Measurements from ENCODE around the gene SERP2. TPM values are rescaled to one million over a fixed set of nuclear protein-coding genes. Genes with fewer than 3 reads are reported as not detected.

Gene SERP2
- total RNA-seq, 1 donor from 2014 or later, result 0.25 TPM

GRCh38 chr13:44384778-44385177, 11.2 kb downstream of the SERP2 start:
- Mint-ChIP-seq H3K4me1 (ENCODE audit: low read depth) (no peaks in the 10 kb centered on the region), H3K36me3 (ENCODE audit: low read depth) (no peaks in the 10 kb centered on the region)
- DNase-seq (ENCODE audit: low spot score), result no peak

GRCh38 chr13:44385401-44385800, 11.8 kb downstream of the SERP2 start:
- no peak for DNase-seq (ENCODE audit: low spot score)
- H3K4me3 Mint-ChIP-seq (ENCODE audit: low read depth), result no peak overlapping the region
- H3K27me3 Mint-ChIP-seq (ENCODE audit: low read depth), result peaks cover 4% of the 10 kb centered on the region
- intact Hi-C loops (cut with micrococcal nuclease), result no loop called here
- H3K9me3 Mint-ChIP-seq, result no peaks in the 10 kb centered on the region
- H3K27ac Mint-ChIP-seq, result no peak overlapping the region
- no peaks in the 10 kb centered on the region for H3K4me1 Mint-ChIP-seq (ENCODE audit: low read depth)
- no peaks in the 10 kb centered on the region for H3K36me3 Mint-ChIP-seq (ENCODE audit: low read depth)

More at GRCh38 chr13:44384778-44385177, 11.2 kb downstream of the SERP2 start:
- peaks cover 4% of the 10 kb centered on the region for H3K27me3 Mint-ChIP-seq (ENCODE audit: low read depth)
- no peaks in the 10 kb centered on the region for H3K9me3 Mint-ChIP-seq
- no peak overlapping the region for H3K4me3 Mint-ChIP-seq (ENCODE audit: low read depth)
- intact Hi-C loops (cut with micrococcal nuclease), result no loop called here
- no peak overlapping the region for H3K27ac Mint-ChIP-seq

- H3K27me3 Mint-ChIP-seq (ENCODE audit: low read depth), result peaks cover 4% of the 10 kb centered on the region
- no peak for DNase-seq (ENCODE audit: low spot score)
- no peak overlapping the region for H3K27ac Mint-ChIP-seq
- H3K4me1 Mint-ChIP-seq (ENCODE audit: low read depth), result no peaks in the 10 kb centered on the region
- intact Hi-C loops (cut with micrococcal nuclease), result no loop called here
- H3K36me3 Mint-ChIP-seq (ENCODE audit: low read depth), result no peaks in the 10 kb centered on the region
- H3K4me3 Mint-ChIP-seq (ENCODE audit: low read depth), result no peak overlapping the region
- no peaks in the 10 kb centered on the region for H3K9me3 Mint-ChIP-seq
These were observed 12.2 kb downstream of the SERP2 start for GRCh38 chr13:44385847-44386246.

- H3K9me3 Mint-ChIP-seq, result no peaks in the 10 kb centered on the region
- intact Hi-C loops (cut with micrococcal nuclease), result no loop called here
These were observed 13.4 kb downstream of the SERP2 start for GRCh38 chr13:44386913-44387556.

GRCh38 chr13:44388427-44389059, 14.9 kb downstream of the SERP2 start:
- no peak overlapping the region for H3K27ac Mint-ChIP-seq
- no peaks in the 10 kb centered on the region for H3K36me3 Mint-ChIP-seq (ENCODE audit: low read depth)
- no peaks in the 10 kb centered on the region for H3K9me3 Mint-ChIP-seq
- no peak for DNase-seq (ENCODE audit: low spot score)
- no peak overlapping the region for H3K4me3 Mint-ChIP-seq (ENCODE audit: low read depth)
- H3K4me1 Mint-ChIP-seq (ENCODE audit: low read depth), result no peaks in the 10 kb centered on the region
- H3K27me3 Mint-ChIP-seq (ENCODE audit: low read depth), result peaks cover 9% of the 10 kb centered on the region
- intact Hi-C loops (cut with micrococcal nuclease), result no loop called here

More at GRCh38 chr13:44386913-44387556, 13.4 kb downstream of the SERP2 start:
- H3K27ac Mint-ChIP-seq, result no peak overlapping the region
- H3K27me3 Mint-ChIP-seq (ENCODE audit: low read depth), result peaks cover 4% of the 10 kb centered on the region
- H3K4me3 Mint-ChIP-seq (ENCODE audit: low read depth), result no peak overlapping the region
- H3K36me3 Mint-ChIP-seq (ENCODE audit: low read depth), result no peaks in the 10 kb centered on the region
- H3K4me1 Mint-ChIP-seq (ENCODE audit: low read depth), result no peaks in the 10 kb centered on the region
- DNase-seq (ENCODE audit: low spot score), result no peak

GRCh38 chr13:44389060-44389666, 15.5 kb downstream of the SERP2 start:
- H3K27me3 Mint-ChIP-seq (ENCODE audit: low read depth), result peaks cover 8% of the 10 kb centered on the region
- no peaks in the 10 kb centered on the region for H3K9me3 Mint-ChIP-seq
- H3K36me3 Mint-ChIP-seq (ENCODE audit: low read depth), result no peaks in the 10 kb centered on the region
- H3K27ac Mint-ChIP-seq, result no peak overlapping the region
- no peak overlapping the region for H3K4me3 Mint-ChIP-seq (ENCODE audit: low read depth)
- no peak for DNase-seq (ENCODE audit: low spot score)
- intact Hi-C loops (cut with micrococcal nuclease), result no loop called here
- no peaks in the 10 kb centered on the region for H3K4me1 Mint-ChIP-seq (ENCODE audit: low read depth)

- H3K9me3 Mint-ChIP-seq, result no peaks in the 10 kb centered on the region
- intact Hi-C loops (cut with micrococcal nuclease), result no loop called here
- no peaks in the 10 kb centered on the region for H3K36me3 Mint-ChIP-seq (ENCODE audit: low read depth)
These were observed 16.3 kb downstream of the SERP2 start for GRCh38 chr13:44389876-44390275.

GRCh38 chr13:44393391-44393790, 19.8 kb downstream of the SERP2 start:
- peaks cover 9% of the 10 kb centered on the region for H3K27me3 Mint-ChIP-seq (ENCODE audit: low read depth)
- H3K9me3 Mint-ChIP-seq, result no peaks in the 10 kb centered on the region
- no peak for DNase-seq (ENCODE audit: low spot score)
- H3K4me3 Mint-ChIP-seq (ENCODE audit: low read depth), result no peak overlapping the region
- no peak overlapping the region for H3K27ac Mint-ChIP-seq
- intact Hi-C loops (cut with micrococcal nuclease), result no loop called here
- H3K4me1 Mint-ChIP-seq (ENCODE audit: low read depth), result no peaks in the 10 kb centered on the region
- H3K36me3 Mint-ChIP-seq (ENCODE audit: low read depth), result no peaks in the 10 kb centered on the region

More at GRCh38 chr13:44389876-44390275, 16.3 kb downstream of the SERP2 start:
- H3K4me3 Mint-ChIP-seq (ENCODE audit: low read depth), result no peak overlapping the region
- H3K27me3 Mint-ChIP-seq (ENCODE audit: low read depth), result peaks cover 7% of the 10 kb centered on the region
- H3K4me1 Mint-ChIP-seq (ENCODE audit: low read depth), result no peaks in the 10 kb centered on the region
- DNase-seq (ENCODE audit: low spot score), result no peak
- H3K27ac Mint-ChIP-seq, result no peak overlapping the region

- H3K36me3 Mint-ChIP-seq (ENCODE audit: low read depth), result no peaks in the 10 kb centered on the region
- no peaks in the 10 kb centered on the region for H3K9me3 Mint-ChIP-seq
- DNase-seq (ENCODE audit: low spot score), result no peak
- H3K27ac Mint-ChIP-seq, result no peak overlapping the region
- H3K4me3 Mint-ChIP-seq (ENCODE audit: low read depth), result no peak overlapping the region
- peaks cover 9% of the 10 kb centered on the region for H3K27me3 Mint-ChIP-seq (ENCODE audit: low read depth)
- intact Hi-C loops (cut with micrococcal nuclease), result no loop called here
- H3K4me1 Mint-ChIP-seq (ENCODE audit: low read depth), result no peaks in the 10 kb centered on the region
These were observed 21.0 kb downstream of the SERP2 start for GRCh38 chr13:44394658-44395057.

- H3K4me1 Mint-ChIP-seq (ENCODE audit: low read depth), result no peaks in the 10 kb centered on the region
- no peaks in the 10 kb centered on the region for H3K36me3 Mint-ChIP-seq (ENCODE audit: low read depth)
- intact Hi-C loops (cut with micrococcal nuclease), result no loop called here
These were observed 22.5 kb downstream of the SERP2 start for GRCh38 chr13:44395976-44396694.

GRCh38 chr13:44396701-44397580, 23.3 kb downstream of the SERP2 start:
- Mint-ChIP-seq H3K9me3 (no peaks in the 10 kb centered on the region), H3K27me3 (ENCODE audit: low read depth) (peaks cover 7% of the 10 kb centered on the region), H3K36me3 (ENCODE audit: low read depth) (no peaks in the 10 kb centered on the region), H3K4me1 (ENCODE audit: low read depth) (no peaks in the 10 kb centered on the region), H3K27ac (no peak overlapping the region), H3K4me3 (ENCODE audit: low read depth) (no peak overlapping the region)
- DNase-seq (ENCODE audit: low spot score), result no peak
- intact Hi-C loops (cut with micrococcal nuclease), result no loop called here

More at GRCh38 chr13:44395976-44396694, 22.5 kb downstream of the SERP2 start:
- no peak overlapping the region for H3K27ac Mint-ChIP-seq
- no peaks in the 10 kb centered on the region for H3K9me3 Mint-ChIP-seq
- DNase-seq (ENCODE audit: low spot score), result no peak
- H3K27me3 Mint-ChIP-seq (ENCODE audit: low read depth), result peaks cover 7% of the 10 kb centered on the region
- H3K4me3 Mint-ChIP-seq (ENCODE audit: low read depth), result no peak overlapping the region

GRCh38 chr13:44397766-44398223, 24.2 kb downstream of the SERP2 start:
- Mint-ChIP-seq H3K36me3 (ENCODE audit: low read depth) (no peaks in the 10 kb centered on the region), H3K4me1 (ENCODE audit: low read depth) (no peaks in the 10 kb centered on the region), H3K27ac (no peak overlapping the region), H3K4me3 (ENCODE audit: low read depth) (no peak overlapping the region), H3K27me3 (ENCODE audit: low read depth) (peaks cover 5% of the 10 kb centered on the region), H3K9me3 (no peaks in the 10 kb centered on the region)
- DNase-seq (ENCODE audit: low spot score), result no peak
- intact Hi-C loops (cut with micrococcal nuclease), result no loop called here

All from activated T-helper 2 cell treated with anti-CD3 and anti-CD28 coated beads, Interferon-gamma antibody, Interleukin-2, Interleukin-4, amounts not matched to agents 10 μg/mL and 5 μg/mL and 100 μg/mL, durations not matched to agents 14 hours and 24 hours and 36 hours (primary cell).